Neural cell (in vitro differentiated cells): ENCODE data around the gene MYF5. TPM values are rescaled to one million over a fixed set of nuclear protein-coding genes. Genes with fewer than 3 reads are reported as not detected.

ENCODE experiments used
- H2AFZ ChIP-seq: fragments of 200-600, 300-800 bp; sonication (generic), shearing (Covaris generic); 2 replicates; pipeline ENCODE4 v1.6.0; 2014; ENCODE audit warnings: low read depth, mild to moderate bottlenecking, antibody characterized with exemption, low read length, moderate library complexity
- H3F3A ChIP-seq: fragments of 200-600 bp; shearing (Covaris generic); 2 replicates; pipeline ENCODE4 v1.6.1; 2016; ENCODE audit warnings: mild to moderate bottlenecking, moderate library complexity, mixed read lengths, antibody characterized with exemption, low read length; ENCODE audit not compliant: insufficient read depth, poor library complexity, severe bottlenecking
- H3K27ac ChIP-seq: fragments of 200-600, 300-800 bp; sonication (generic), shearing (Covaris generic); 2 replicates; pipeline ENCODE4 v1.5.1; 2014; ENCODE audit warnings: mild to moderate bottlenecking, low read length, moderate library complexity
- H3K27me3 ChIP-seq: fragments of 300-800, 200-600 bp; sonication (generic), shearing (Covaris generic); 2 replicates; pipeline ENCODE4 v1.6.0; 2014; ENCODE audit warnings: mild to moderate bottlenecking, low read depth, low read length, moderate library complexity; ENCODE audit not compliant: insufficient read depth
- H3K36me3 ChIP-seq: fragments of 300-800, 200-600 bp; sonication (generic), shearing (Covaris generic); 2 replicates; pipeline ENCODE4 v1.5.1; 2014; ENCODE audit warnings: mild to moderate bottlenecking, antibody characterized with exemption, low read length, moderate library complexity; ENCODE audit not compliant: insufficient read depth
- H3K4me2 ChIP-seq: fragments of 300-800, 200-600 bp; sonication (generic), shearing (Covaris generic); 2 replicates; pipeline ENCODE4 v1.6.0; 2014; ENCODE audit warnings: mild to moderate bottlenecking, low read length
- H3K4me3 ChIP-seq: fragments of 300-800, 200-600 bp; sonication (generic), shearing (Covaris generic); 2 replicates; pipeline ENCODE4 v1.5.1; 2014; ENCODE audit warnings: mild to moderate bottlenecking, low read length, moderate library complexity
- H3K79me2 ChIP-seq: fragments of 200-600 bp; shearing (Covaris generic); replicated peaks from 2 replicates; pipeline ENCODE4 v1.6.0; 2014; ENCODE audit warnings: mild to moderate bottlenecking, low read length, moderate library complexity; ENCODE audit not compliant: insufficient read depth
- H3K9ac ChIP-seq: fragments of 300-800, 200-600 bp; sonication (generic), shearing (Covaris generic); 2 replicates; pipeline ENCODE4 v1.6.1; 2016; ENCODE audit warnings: mild to moderate bottlenecking, low read length, mixed read lengths
- H3K9me2 ChIP-seq: fragments of 200-600 bp; shearing (Covaris generic); 2 replicates; pipeline ENCODE4 v1.6.1; 2016; ENCODE audit warnings: mild to moderate bottlenecking, low read length, mixed read lengths; ENCODE audit not compliant: insufficient read depth
- H3K9me3 ChIP-seq: fragments of 200-600, 300-800 bp; sonication (generic), shearing (Covaris generic); 2 replicates; pipeline ENCODE4 v1.6.1; 2016; ENCODE audit warnings: mild to moderate bottlenecking, mixed run types, low read length, moderate library complexity, mixed read lengths
- H4K20me1 ChIP-seq: fragments of 200-600 bp; shearing (Covaris generic); 2 replicates; pipeline ENCODE4 v1.6.1; 2016; ENCODE audit warnings: mild to moderate bottlenecking, mixed run types; ENCODE audit not compliant: insufficient read depth
- EP300 ChIP-seq: fragments of 450-650 bp; conservative IDR thresholded peaks from 2 replicates; pipeline ENCODE4 v1.6.1; 2014; ENCODE audit warnings: antibody characterized with exemption, mild to moderate bottlenecking, moderate library complexity; ENCODE audit not compliant: poor library complexity, severe bottlenecking
- EZH2 ChIP-seq: fragments of 200-600, 300-800 bp; shearing (Covaris generic), sonication (generic); IDR thresholded peaks from 2 replicates; pipeline ENCODE4 v1.6.1; 2014; ENCODE audit warnings: antibody characterized with exemption, low read length, borderline replicate concordance, mild to moderate bottlenecking; ENCODE audit not compliant: insufficient read depth, poor library complexity, severe bottlenecking
- MXI1 ChIP-seq: fragments of 450-650 bp; conservative IDR thresholded peaks from 2 replicates; pipeline ENCODE4 v1.6.1; 2014; ENCODE audit warnings: antibody characterized with exemption, mild to moderate bottlenecking; ENCODE audit not compliant: poor library complexity, severe bottlenecking
- POLR2AphosphoS5 ChIP-seq: IDR thresholded peaks from 2 replicates; pipeline ENCODE4 v1.6.1; 2012
- RAD21 ChIP-seq: fragments of 450-650 bp; conservative IDR thresholded peaks from 2 replicates; pipeline ENCODE4 v1.6.1; 2014; ENCODE audit warnings: antibody characterized with exemption, mild to moderate bottlenecking, moderate library complexity
- SMC3 ChIP-seq: fragments of 450-650 bp; conservative IDR thresholded peaks from 2 replicates; pipeline ENCODE4 v1.6.1; 2014; ENCODE audit warnings: antibody characterized with exemption, mild to moderate bottlenecking, moderate library complexity; ENCODE audit not compliant: poor library complexity
- TAF1 ChIP-seq: IDR thresholded peaks from 2 replicates; pipeline ENCODE4 v1.6.1; 2012; ENCODE audit warnings: low read depth
- polyA plus RNA-seq: library from polyadenylated mRNA; depleted of rRNA; stranded (reverse); fragments of >200 nt; gene quantifications from 2 replicates; pipeline ENCODE4 v1.2.3, GENCODE V29; 2014
- TF ChIP-seq, protein P1 (sequence below): fragments of 450-650 bp; IDR thresholded peaks from 2 replicates; pipeline ENCODE4 v1.5.1; 2014; ENCODE audit warnings: antibody characterized with exemption, mild to moderate bottlenecking, moderate library complexity; ENCODE audit not compliant: poor library complexity, severe bottlenecking
- TF ChIP-seq, protein P2 (sequence below): IDR thresholded peaks from 2 replicates; pipeline ENCODE4 v1.6.1; 2012; ENCODE audit warnings: borderline replicate concordance

MYF5 gene
- polyA plus RNA-seq, 1 donor from 2014 or later = not detected

GRCh38 chr12:80681287-80681686, 35.4 kb upstream of the MYF5 start:
- TF ChIP-seq SMC3 (no peak), RAD21 (no peak), EP300 (no peak), POLR2AphosphoS5 (no peak), TAF1 (no peak)
- no peak overlapping the region for H3K4me2 ChIP-seq
- no peaks in the 10 kb centered on the region for H4K20me1 ChIP-seq
- H3K36me3 ChIP-seq = no peaks in the 10 kb centered on the region
- no peak overlapping the region for H3K27ac ChIP-seq
- no peak overlapping the region for H3K9ac ChIP-seq
- no peaks in the 10 kb centered on the region for H3K27me3 ChIP-seq
- no peak overlapping the region for H2AFZ ChIP-seq
- H3K4me3 ChIP-seq = no peak overlapping the region
- no peaks in the 10 kb centered on the region for H3K9me3 ChIP-seq
- H3F3A ChIP-seq = no peaks in the 10 kb centered on the region
- H3K9me2 ChIP-seq = no peaks in the 10 kb centered on the region
- no peaks in the 10 kb centered on the region for H3K79me2 ChIP-seq

- no peak overlapping the region for H3K9ac ChIP-seq
- H3F3A ChIP-seq = no peaks in the 10 kb centered on the region
- no peak overlapping the region for H3K4me2 ChIP-seq
- no peaks in the 10 kb centered on the region for H3K9me2 ChIP-seq
- H3K36me3 ChIP-seq = no peaks in the 10 kb centered on the region
- no peaks in the 10 kb centered on the region for H3K9me3 ChIP-seq
- no peaks in the 10 kb centered on the region for H3K27me3 ChIP-seq
- H3K79me2 ChIP-seq = no peaks in the 10 kb centered on the region
- no peak overlapping the region for H2AFZ ChIP-seq
- TF ChIP-seq RAD21 = no peak
- TF ChIP-seq MXI1 = no peak
- TF ChIP-seq TAF1 = no peak
- no peak for TF ChIP-seq POLR2AphosphoS5
- TF ChIP-seq, protein P1, sequence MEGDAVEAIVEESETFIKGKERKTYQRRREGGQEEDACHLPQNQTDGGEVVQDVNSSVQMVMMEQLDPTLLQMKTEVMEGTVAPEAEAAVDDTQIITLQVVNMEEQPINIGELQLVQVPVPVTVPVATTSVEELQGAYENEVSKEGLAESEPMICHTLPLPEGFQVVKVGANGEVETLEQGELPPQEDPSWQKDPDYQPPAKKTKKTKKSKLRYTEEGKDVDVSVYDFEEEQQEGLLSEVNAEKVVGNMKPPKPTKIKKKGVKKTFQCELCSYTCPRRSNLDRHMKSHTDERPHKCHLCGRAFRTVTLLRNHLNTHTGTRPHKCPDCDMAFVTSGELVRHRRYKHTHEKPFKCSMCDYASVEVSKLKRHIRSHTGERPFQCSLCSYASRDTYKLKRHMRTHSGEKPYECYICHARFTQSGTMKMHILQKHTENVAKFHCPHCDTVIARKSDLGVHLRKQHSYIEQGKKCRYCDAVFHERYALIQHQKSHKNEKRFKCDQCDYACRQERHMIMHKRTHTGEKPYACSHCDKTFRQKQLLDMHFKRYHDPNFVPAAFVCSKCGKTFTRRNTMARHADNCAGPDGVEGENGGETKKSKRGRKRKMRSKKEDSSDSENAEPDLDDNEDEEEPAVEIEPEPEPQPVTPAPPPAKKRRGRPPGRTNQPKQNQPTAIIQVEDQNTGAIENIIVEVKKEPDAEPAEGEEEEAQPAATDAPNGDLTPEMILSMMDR = no peak
- TF ChIP-seq EP300 = no peak
- TF ChIP-seq, protein P2, sequence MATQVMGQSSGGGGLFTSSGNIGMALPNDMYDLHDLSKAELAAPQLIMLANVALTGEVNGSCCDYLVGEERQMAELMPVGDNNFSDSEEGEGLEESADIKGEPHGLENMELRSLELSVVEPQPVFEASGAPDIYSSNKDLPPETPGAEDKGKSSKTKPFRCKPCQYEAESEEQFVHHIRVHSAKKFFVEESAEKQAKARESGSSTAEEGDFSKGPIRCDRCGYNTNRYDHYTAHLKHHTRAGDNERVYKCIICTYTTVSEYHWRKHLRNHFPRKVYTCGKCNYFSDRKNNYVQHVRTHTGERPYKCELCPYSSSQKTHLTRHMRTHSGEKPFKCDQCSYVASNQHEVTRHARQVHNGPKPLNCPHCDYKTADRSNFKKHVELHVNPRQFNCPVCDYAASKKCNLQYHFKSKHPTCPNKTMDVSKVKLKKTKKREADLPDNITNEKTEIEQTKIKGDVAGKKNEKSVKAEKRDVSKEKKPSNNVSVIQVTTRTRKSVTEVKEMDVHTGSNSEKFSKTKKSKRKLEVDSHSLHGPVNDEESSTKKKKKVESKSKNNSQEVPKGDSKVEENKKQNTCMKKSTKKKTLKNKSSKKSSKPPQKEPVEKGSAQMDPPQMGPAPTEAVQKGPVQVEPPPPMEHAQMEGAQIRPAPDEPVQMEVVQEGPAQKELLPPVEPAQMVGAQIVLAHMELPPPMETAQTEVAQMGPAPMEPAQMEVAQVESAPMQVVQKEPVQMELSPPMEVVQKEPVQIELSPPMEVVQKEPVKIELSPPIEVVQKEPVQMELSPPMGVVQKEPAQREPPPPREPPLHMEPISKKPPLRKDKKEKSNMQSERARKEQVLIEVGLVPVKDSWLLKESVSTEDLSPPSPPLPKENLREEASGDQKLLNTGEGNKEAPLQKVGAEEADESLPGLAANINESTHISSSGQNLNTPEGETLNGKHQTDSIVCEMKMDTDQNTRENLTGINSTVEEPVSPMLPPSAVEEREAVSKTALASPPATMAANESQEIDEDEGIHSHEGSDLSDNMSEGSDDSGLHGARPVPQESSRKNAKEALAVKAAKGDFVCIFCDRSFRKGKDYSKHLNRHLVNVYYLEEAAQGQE = no peak
- no peak for TF ChIP-seq SMC3
- TF ChIP-seq EZH2 = no peak
- H3K27ac ChIP-seq = no peak overlapping the region
- no peak overlapping the region for H3K4me3 ChIP-seq
- H4K20me1 ChIP-seq = no peaks in the 10 kb centered on the region
These were observed 34.9 kb upstream of the MYF5 start for GRCh38 chr12:80681786-80682185.

DNA sequence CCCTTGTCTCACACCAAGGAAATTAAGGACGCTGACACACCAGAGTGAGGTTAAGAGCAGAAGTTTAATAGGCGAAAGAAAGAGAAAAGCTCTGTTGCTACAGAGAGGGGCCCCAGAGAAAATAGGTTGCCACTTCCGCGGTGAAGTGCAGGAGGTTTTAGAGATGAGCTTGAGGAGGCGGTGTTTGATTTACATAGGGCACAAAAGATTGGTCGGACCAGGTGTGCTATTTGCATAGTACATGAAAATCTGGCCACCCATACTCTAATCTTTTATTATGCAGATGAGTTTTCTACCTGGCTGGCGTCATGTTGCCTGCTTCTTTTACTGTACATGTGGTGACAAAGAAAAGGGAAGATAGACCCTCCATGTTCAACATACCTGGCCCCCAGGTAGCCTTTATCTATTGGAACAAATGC, 32.6 kb upstream of the MYF5 start:
- Histone ChIP-seq H3K4me2 (no peak overlapping the region), H3F3A (no peaks in the 10 kb centered on the region), H3K36me3 (no peaks in the 10 kb centered on the region), H3K9me3 (no peaks in the 10 kb centered on the region), H3K9me2 (no peaks in the 10 kb centered on the region), H3K4me3 (no peak overlapping the region), H3K27me3 (no peaks in the 10 kb centered on the region), H2AFZ (no peak overlapping the region), H4K20me1 (no peaks in the 10 kb centered on the region), H3K9ac (no peak overlapping the region), H3K79me2 (no peaks in the 10 kb centered on the region), H3K27ac (no peak overlapping the region)
- TF ChIP-seq EZH2 (no peak), POLR2AphosphoS5 (no peak), MXI1 (no peak), SMC3 (no peak), EP300 (no peak), RAD21 (no peak), TAF1 (no peak)
- TF ChIP-seq, protein P2 = no peak
- TF ChIP-seq, protein P1 = no peak
